ENCODE data around the gene LRRC4C. TPM values are rescaled to one million over a fixed set of nuclear protein-coding genes. Genes with fewer than 3 reads are reported as not detected.

LRRC4C gene
- total and polyA plus RNA-seq, 2 donors (not counting 3 experiments of a cell fraction or from before 2014, with no cell fraction given): not detected

DNA sequence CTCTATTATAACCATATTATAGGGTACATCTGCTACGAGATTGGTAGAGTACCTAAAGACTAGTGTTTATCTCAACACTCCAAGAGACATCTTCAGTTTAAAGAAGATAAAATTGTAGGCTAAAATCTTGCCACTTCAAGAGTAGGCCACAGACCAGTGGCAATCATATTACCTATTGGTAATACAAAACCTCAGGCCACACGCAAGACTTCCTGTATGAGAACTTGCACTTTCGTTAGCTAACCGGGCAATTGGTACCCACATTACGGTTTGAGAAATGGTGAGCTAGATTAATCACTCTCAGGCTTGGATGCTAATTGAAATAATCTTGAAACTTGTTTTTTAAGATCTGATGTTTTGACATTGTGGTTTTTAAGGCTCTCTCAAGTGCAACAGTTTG is 772.7 kb downstream of the LRRC4C start:
- ChIA-PET CTCF (no interaction called here), POLR2A (no interaction called here)
- no peak for DNase-seq (ENCODE audit: low read depth, low spot score)
- no peak overlapping the region for H3K27ac ChIP-seq (ENCODE audit: insufficient read depth, low read depth, low read length)
- H3K9me1 ChIP-seq (replicated peaks; ENCODE audit: control insufficient read depth, extremely low read depth, insufficient read depth, low read length): no peaks in the 10 kb centered on the region
- no peak overlapping the region for H3K9ac ChIP-seq (replicated peaks; ENCODE audit: extremely low read depth, insufficient read depth, low read length)
- intact Hi-C loops (cut with micrococcal nuclease) (no loop called here), dilution Hi-C loops (cut with MboI; ENCODE audit: extremely low pct_ligation_motif_present, low sequenced_read_pairs) (no loop called here)
- no peaks in the 10 kb centered on the region for H3K36me3 ChIP-seq (ENCODE audit: control insufficient read depth in 2 of 2, extremely low read depth in 1 of 2, insufficient read depth in 2 of 2, low read length in 2 of 2)
- H3K27me3 ChIP-seq (ENCODE audit: control insufficient read depth in 2 of 2, insufficient read depth in 2 of 2, low read length in 2 of 2): no peaks in the 10 kb centered on the region
- peaks cover 2% of the 10 kb centered on the region for H3K9me3 ChIP-seq (replicated peaks; ENCODE audit: control insufficient read depth, insufficient read depth, low read length)
- no peaks in the 10 kb centered on the region for H3K4me1 ChIP-seq (ENCODE audit: control insufficient read depth, extremely low read depth, insufficient read depth, low read length)
- no TSS peak for BruUV-seq (replicated peaks)
- H2AFZ ChIP-seq (ENCODE audit: low read depth, low read length): no peak overlapping the region
- FAIRE-seq: no peak
- H3K79me2 ChIP-seq (ENCODE audit: control insufficient read depth, insufficient read depth, low read length): no peaks in the 10 kb centered on the region
- TF ChIP-seq POLR2A (IDR thresholded peaks at IDR 0.05; ENCODE audit: low read depth, low read length): no peak
- TF ChIP-seq EZH2 (IDR thresholded peaks at IDR 0.05; ENCODE audit: borderline replicate concordance, low read depth, low read length, severe bottlenecking): no peak
- no peak for TF ChIP-seq MYC (IDR thresholded peaks at IDR 0.05; ENCODE audit: low read depth, low read length)
- TF ChIP-seq FOS (IDR thresholded peaks at IDR 0.05; ENCODE audit: borderline replicate concordance, insufficient read depth, low read length): no peak
- TF ChIP-seq POLR2AphosphoS5 (IDR thresholded peaks at IDR 0.05; ENCODE audit: insufficient read depth, low read depth, low read length): no peak
- TF ChIP-seq GATA2 (IDR thresholded peaks at IDR 0.05; ENCODE audit: insufficient read depth, insufficient read length, low read depth, low read length): no peak
- TF ChIP-seq JUN (IDR thresholded peaks at IDR 0.05; ENCODE audit: borderline replicate concordance, insufficient read depth, insufficient read length, low read depth): no peak
- TF ChIP-seq, protein P1, sequence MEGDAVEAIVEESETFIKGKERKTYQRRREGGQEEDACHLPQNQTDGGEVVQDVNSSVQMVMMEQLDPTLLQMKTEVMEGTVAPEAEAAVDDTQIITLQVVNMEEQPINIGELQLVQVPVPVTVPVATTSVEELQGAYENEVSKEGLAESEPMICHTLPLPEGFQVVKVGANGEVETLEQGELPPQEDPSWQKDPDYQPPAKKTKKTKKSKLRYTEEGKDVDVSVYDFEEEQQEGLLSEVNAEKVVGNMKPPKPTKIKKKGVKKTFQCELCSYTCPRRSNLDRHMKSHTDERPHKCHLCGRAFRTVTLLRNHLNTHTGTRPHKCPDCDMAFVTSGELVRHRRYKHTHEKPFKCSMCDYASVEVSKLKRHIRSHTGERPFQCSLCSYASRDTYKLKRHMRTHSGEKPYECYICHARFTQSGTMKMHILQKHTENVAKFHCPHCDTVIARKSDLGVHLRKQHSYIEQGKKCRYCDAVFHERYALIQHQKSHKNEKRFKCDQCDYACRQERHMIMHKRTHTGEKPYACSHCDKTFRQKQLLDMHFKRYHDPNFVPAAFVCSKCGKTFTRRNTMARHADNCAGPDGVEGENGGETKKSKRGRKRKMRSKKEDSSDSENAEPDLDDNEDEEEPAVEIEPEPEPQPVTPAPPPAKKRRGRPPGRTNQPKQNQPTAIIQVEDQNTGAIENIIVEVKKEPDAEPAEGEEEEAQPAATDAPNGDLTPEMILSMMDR (IDR thresholded peaks at IDR 0.05; ENCODE audit: extremely low read depth in 1 of 2, insufficient read depth in 1 of 2, low read depth in 1 of 2, low read length in 2 of 2): no peak
- TF ChIP-seq, protein P2, sequence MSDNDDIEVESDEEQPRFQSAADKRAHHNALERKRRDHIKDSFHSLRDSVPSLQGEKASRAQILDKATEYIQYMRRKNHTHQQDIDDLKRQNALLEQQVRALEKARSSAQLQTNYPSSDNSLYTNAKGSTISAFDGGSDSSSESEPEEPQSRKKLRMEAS (IDR thresholded peaks at IDR 0.05; ENCODE audit: insufficient read depth, insufficient read length): no peak
- H3K4me2 ChIP-seq (ENCODE audit: insufficient read depth, low read length): no peak overlapping the region
- H3K4me3 ChIP-seq (replicated peaks in 1 of 3; ENCODE audit: insufficient read depth in 1 of 3, low read depth in 1 of 3, low read length in 3 of 3): no peak overlapping the region
- H4K20me1 ChIP-seq (replicated peaks; ENCODE audit: control insufficient read depth, extremely low read depth, insufficient read depth, low read length): no peaks in the 10 kb centered on the region

Measured in endothelial cell of umbilical vein (primary cell).